Hepatocyte (in vitro differentiated cells): ENCODE data around the gene TMEM92. TPM values are rescaled to one million over a fixed set of nuclear protein-coding genes. Genes with fewer than 3 reads are reported as not detected.
A peak's percentile ranks its signal among the peaks of the same experiment; 100 is the strongest.

Experiments
- DNase-seq: peaks from one replicate; pipeline ENCODE4 v3.0.0-alpha.2; 2016; ENCODE audit warnings: low spot score
- H2AFZ ChIP-seq: fragments of 200-600 bp; sonication (generic); 2 replicates; pipeline ENCODE4 v1.6.0; 2016; ENCODE audit warnings: antibody characterized with exemption, mild to moderate bottlenecking
- H3K27ac ChIP-seq: fragments of 200-600 bp; sonication (generic); 2 replicates; pipeline ENCODE4 v1.5.1; 2016; ENCODE audit warnings: mild to moderate bottlenecking
- H3K27me3 ChIP-seq: fragments of 200-600 bp; sonication (generic); 2 replicates; pipeline ENCODE4 v1.6.1; 2016
- H3K36me3 ChIP-seq: fragments of 200-600 bp; sonication (generic); replicated peaks from 2 replicates; pipeline ENCODE4 v1.5.1; 2016; ENCODE audit warnings: low read depth; ENCODE audit not compliant: insufficient read depth
- H3K4me1 ChIP-seq: fragments of 200-600 bp; sonication (generic); 2 replicates; pipeline ENCODE4 v1.5.1; 2016; ENCODE audit warnings: mild to moderate bottlenecking, moderate library complexity; ENCODE audit not compliant: insufficient read depth
- H3K4me2 ChIP-seq: fragments of 200-600 bp; sonication (generic); 2 replicates; pipeline ENCODE4 v1.6.0; 2016
- H3K4me3 ChIP-seq: fragments of 200-600 bp; sonication (generic); 2 replicates; pipeline ENCODE4 v1.5.1; 2016; ENCODE audit warnings: mild to moderate bottlenecking
- H3K79me2 ChIP-seq: fragments of 200-600 bp; sonication (generic); 2 replicates; pipeline ENCODE4 v1.6.0; 2017; ENCODE audit warnings: mild to moderate bottlenecking
- H3K9me2 ChIP-seq: fragments of 200-600 bp; sonication (generic); replicated peaks from 2 replicates; pipeline ENCODE4 v1.6.0; 2017; ENCODE audit warnings: mild to moderate bottlenecking; ENCODE audit not compliant: insufficient read depth
- H3K9me3 ChIP-seq: fragments of 200-600 bp; sonication (generic); 2 replicates; pipeline ENCODE4 v1.5.1; 2016; ENCODE audit warnings: low read depth, mild to moderate bottlenecking
- H4K20me1 ChIP-seq: fragments of 200-600 bp; sonication (generic); 2 replicates; pipeline ENCODE4 v1.6.0; 2016; ENCODE audit warnings: mild to moderate bottlenecking; ENCODE audit not compliant: insufficient read depth, poor library complexity, severe bottlenecking
- CTCF ChIP-seq: fragments of 200-600 bp; sonication (generic); IDR thresholded peaks from 2 replicates; pipeline ENCODE4 v1.5.1; 2016; ENCODE audit warnings: antibody characterized with exemption, mild to moderate bottlenecking; ENCODE audit not compliant: poor library complexity
- EZH2 ChIP-seq: fragments of 200-600 bp; sonication (generic); IDR thresholded peaks from 2 replicates; pipeline ENCODE4 v1.6.1; 2016; ENCODE audit warnings: antibody characterized with exemption, mild to moderate bottlenecking, borderline replicate concordance
- EZH2phosphoT487 ChIP-seq: fragments of 200-600 bp; sonication (generic); IDR thresholded peaks from one replicate; pipeline ENCODE4 v1.6.1; 2018; ENCODE audit warnings: antibody characterized with exemption, mild to moderate bottlenecking, low read depth, moderate library complexity; ENCODE audit not compliant: unreplicated experiment, severe bottlenecking
- WGBS: methylation state at CpG from one replicate; pipeline ENCODE4 v1.1.6; 2016; ENCODE audit warnings: low lambda C conversion rate; ENCODE audit errors: missing lambda C conversion rate; 5-methylcytosine and 5-hydroxymethylcytosine counted together
- polyA plus RNA-seq: library from polyadenylated mRNA; unstranded; fragments of >200 nt; fragmentation: Nextera tagmentation; extraction: Ambion mirVana; gene quantifications from 2 replicates; pipeline ENCODE4 v1.2.1, GENCODE V29; 2016
- total RNA-seq: library from RNA; depleted of rRNA; stranded (reverse); fragments of >200 nt; gene quantifications from 2 replicates; pipeline ENCODE4 v1.2.3, GENCODE V29; 2014

The TMEM92 gene
- total and polyA plus RNA-seq, 2 experiments from 2014 or later = 6.9 to 21.7 TPM

- peak overlapping the region; percentile 38 for H3K4me3 ChIP-seq
- H3K4me2 ChIP-seq = peak overlapping the region; percentile 96
- peak overlapping the region; percentile 86 for H2AFZ ChIP-seq
- no peaks in the 10 kb centered on the region for H3K9me2 ChIP-seq
- peak overlapping the region; percentile 82 for H3K27ac ChIP-seq
- no peaks in the 10 kb centered on the region for H3K9me3 ChIP-seq
- H3K27me3 ChIP-seq = no peaks in the 10 kb centered on the region
- H4K20me1 ChIP-seq = no peaks in the 10 kb centered on the region
- peak; percentile 81 for DNase-seq
- 13% methylated on average over 45 of the region's 57 CpGs for WGBS
- no peaks in the 10 kb centered on the region for H3K36me3 ChIP-seq
- TF ChIP-seq EZH2phosphoT487 (no peak), CTCF (peak; percentile 92)
- peaks cover 25% of the 10 kb centered on the region for H3K79me2 ChIP-seq
- H3K4me1 ChIP-seq = peaks cover 58% of the 10 kb centered on the region
Measured at GRCh38 chr17:50272711-50273653, 1.3 kb upstream of the TMEM92 start.

- Histone ChIP-seq H3K4me3 (no peak overlapping the region), H3K9me3 (no peaks in the 10 kb centered on the region), H3K79me2 (peaks cover 25% of the 10 kb centered on the region), H3K27me3 (no peaks in the 10 kb centered on the region), H3K27ac (no peak overlapping the region), H3K9me2 (no peaks in the 10 kb centered on the region), H2AFZ (peak overlapping the region; percentile 86), H3K36me3 (no peaks in the 10 kb centered on the region), H3K4me2 (peak overlapping the region; percentile 96), H4K20me1 (no peaks in the 10 kb centered on the region), H3K4me1 (peaks cover 51% of the 10 kb centered on the region)
- WGBS = 90% methylated on average over 8 of the region's 8 CpGs
- DNase-seq = no peak
- TF ChIP-seq EZH2phosphoT487 (no peak), EZH2 (no peak), CTCF (no peak)
Measured at GRCh38 chr17:50273654-50274040, 619 bp upstream of the TMEM92 start.

- H3K4me3 ChIP-seq = no peak overlapping the region
- WGBS = 68% methylated on average over 4 of the region's 4 CpGs
- H3K79me2 ChIP-seq = peaks cover 19% of the 10 kb centered on the region
- peaks cover 51% of the 10 kb centered on the region for H3K4me1 ChIP-seq
- H3K36me3 ChIP-seq = no peaks in the 10 kb centered on the region
- no peaks in the 10 kb centered on the region for H4K20me1 ChIP-seq
- DNase-seq = no peak
- no peak overlapping the region for H2AFZ ChIP-seq
- peak overlapping the region; percentile 96 for H3K4me2 ChIP-seq
- no peaks in the 10 kb centered on the region for H3K9me3 ChIP-seq
- TF ChIP-seq EZH2phosphoT487 (no peak), CTCF (no peak), EZH2 (no peak)
- no peaks in the 10 kb centered on the region for H3K27me3 ChIP-seq
- H3K9me2 ChIP-seq = no peaks in the 10 kb centered on the region
- H3K27ac ChIP-seq = peak overlapping the region; percentile 97
Measured at GRCh38 chr17:50274897-50275221, 593 bp downstream of the TMEM92 start.
